NCI-H774 (cell line): ENCODE measurements around the gene FRYL.
"Not testable (repeated sequence)": the region's sequence is repeated elsewhere in the genome, so short reads cannot be mapped to it uniquely, and the experiment has no call there.

ENCODE experiments used
- DNase-seq: peaks from one replicate; lab custom pipeline; 2025; lab: John Stamatoyannopoulos, UW

Gene FRYL

GRCh38 chr4:48661391-48661790 is 118.7 kb downstream of the FRYL start:
- no peak for DNase-seq

GRCh38 chr4:48660347-48660746 is 119.7 kb downstream of the FRYL start:
- no peak for DNase-seq

GRCh38 chr4:48654015-48654664 is 125.9 kb downstream of the FRYL start:
- DNase-seq: no peak

GRCh38 chr4:48653217-48654014 is 126.7 kb downstream of the FRYL start:
- no peak for DNase-seq

GRCh38 chr4:48651914-48652313 is 128.2 kb downstream of the FRYL start:
- DNase-seq: no peak

GRCh38 chr4:48649505-48649904 is 130.6 kb downstream of the FRYL start:
- DNase-seq: no peak

- DNase-seq: no peak
Observed at GRCh38 chr4:48645225-48645794, 134.8 kb downstream of the FRYL start.

GRCh38 chr4:48642421-48643374 is 137.4 kb downstream of the FRYL start:
- DNase-seq: no peak

GRCh38 chr4:48641401-48641800 is 138.7 kb downstream of the FRYL start:
- DNase-seq: no peak

GRCh38 chr4:48640699-48641098 is 139.4 kb downstream of the FRYL start:
- DNase-seq: no peak

GRCh38 chr4:48640225-48640624 is 139.9 kb downstream of the FRYL start:
- DNase-seq: no peak

- DNase-seq: no peak
Observed at GRCh38 chr4:48639807-48640206, 140.3 kb downstream of the FRYL start.

GRCh38 chr4:48638586-48638985 is 141.5 kb downstream of the FRYL start:
- not testable (repeated sequence) for DNase-seq

- no peak for DNase-seq
Observed at GRCh38 chr4:48636911-48637310, 143.2 kb downstream of the FRYL start.

GRCh38 chr4:48635980-48636379 is 144.1 kb downstream of the FRYL start:
- DNase-seq: no peak

- DNase-seq: no peak
Observed at GRCh38 chr4:48635310-48635709, 144.8 kb downstream of the FRYL start.

- no peak for DNase-seq
Observed at GRCh38 chr4:48634688-48635308, 145.3 kb downstream of the FRYL start.

GRCh38 chr4:48633657-48634056 is 146.4 kb downstream of the FRYL start:
- DNase-seq: no peak

- no peak for DNase-seq
Observed at GRCh38 chr4:48629458-48629857, 150.6 kb downstream of the FRYL start.

GRCh38 chr4:48623182-48623780 is 156.8 kb downstream of the FRYL start:
- DNase-seq: no peak

GRCh38 chr4:48620831-48621230 is 159.2 kb downstream of the FRYL start:
- no peak for DNase-seq
